ENCODE data around the gene RER1. TPM values are rescaled to one million over a fixed set of nuclear protein-coding genes. Genes with fewer than 3 reads are reported as not detected.

RER1 gene
- total RNA-seq, 3 donors from 2014 or later, result 58.3 to 75.1 (median 70.4) TPM

DNA sequence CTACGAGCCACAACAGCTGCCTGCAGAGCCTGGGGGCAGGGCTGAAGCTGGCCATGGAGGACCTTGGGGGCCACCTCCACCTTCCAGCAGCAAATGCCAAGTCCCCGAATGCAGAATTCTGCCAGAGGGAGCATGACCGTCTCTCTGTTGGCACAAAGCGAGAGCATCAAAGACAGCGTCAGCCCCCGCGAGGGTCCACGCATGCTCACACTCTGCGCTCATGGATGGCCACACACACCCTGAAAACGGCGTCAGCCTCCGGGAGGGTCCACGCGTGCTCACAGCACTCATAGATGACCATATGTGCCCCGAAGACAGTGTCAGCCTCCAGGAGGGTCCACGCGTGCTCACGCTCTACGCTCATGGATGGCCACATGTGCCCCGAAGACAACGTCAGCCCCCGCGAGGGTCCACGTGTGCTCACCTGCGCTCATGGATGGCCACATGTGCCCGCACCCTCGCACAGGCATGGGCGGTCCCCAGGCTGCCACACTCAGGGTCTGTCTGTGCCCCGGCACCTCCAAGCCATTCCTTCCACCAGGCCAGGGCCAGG is 46.8 kb upstream of the RER1 start:
- Histone ChIP-seq H3K4me3 (no peak overlapping the region), H3K9me3 (no peaks in the 10 kb centered on the region), H3K27ac (no peak overlapping the region), H3K36me3 (no peaks in the 10 kb centered on the region), H3K27me3 (no peaks in the 10 kb centered on the region), H3K4me1 (no peaks in the 10 kb centered on the region)
- intact Hi-C loops (cut with DNase I; ENCODE audit: low total_unique reads), result no loop called here
- TF ChIP-seq POLR2AphosphoS5 (IDR thresholded peaks at IDR 0.05) (no peak), CTCF (IDR thresholded peaks at IDR 0.05) (no peak), POLR2A (IDR thresholded peaks at IDR 0.05) (no peak)
- DNase-seq (ENCODE audit: low spot score in 2 of 2), result no peak

GRCh38 chr1:2345297-2346075 is 46.2 kb upstream of the RER1 start:
- no peak for DNase-seq (ENCODE audit: low spot score in 2 of 2)
- Histone ChIP-seq H3K27ac (no peak overlapping the region), H3K4me3 (no peak overlapping the region), H3K9me3 (no peaks in the 10 kb centered on the region), H3K4me1 (no peaks in the 10 kb centered on the region), H3K36me3 (no peaks in the 10 kb centered on the region), H3K27me3 (no peaks in the 10 kb centered on the region)
- TF ChIP-seq CTCF (IDR thresholded peaks at IDR 0.05) (no peak), POLR2A (IDR thresholded peaks at IDR 0.05) (no peak), POLR2AphosphoS5 (IDR thresholded peaks at IDR 0.05) (no peak)
- intact Hi-C loops (cut with DNase I; ENCODE audit: low total_unique reads), result no loop called here

DNA sequence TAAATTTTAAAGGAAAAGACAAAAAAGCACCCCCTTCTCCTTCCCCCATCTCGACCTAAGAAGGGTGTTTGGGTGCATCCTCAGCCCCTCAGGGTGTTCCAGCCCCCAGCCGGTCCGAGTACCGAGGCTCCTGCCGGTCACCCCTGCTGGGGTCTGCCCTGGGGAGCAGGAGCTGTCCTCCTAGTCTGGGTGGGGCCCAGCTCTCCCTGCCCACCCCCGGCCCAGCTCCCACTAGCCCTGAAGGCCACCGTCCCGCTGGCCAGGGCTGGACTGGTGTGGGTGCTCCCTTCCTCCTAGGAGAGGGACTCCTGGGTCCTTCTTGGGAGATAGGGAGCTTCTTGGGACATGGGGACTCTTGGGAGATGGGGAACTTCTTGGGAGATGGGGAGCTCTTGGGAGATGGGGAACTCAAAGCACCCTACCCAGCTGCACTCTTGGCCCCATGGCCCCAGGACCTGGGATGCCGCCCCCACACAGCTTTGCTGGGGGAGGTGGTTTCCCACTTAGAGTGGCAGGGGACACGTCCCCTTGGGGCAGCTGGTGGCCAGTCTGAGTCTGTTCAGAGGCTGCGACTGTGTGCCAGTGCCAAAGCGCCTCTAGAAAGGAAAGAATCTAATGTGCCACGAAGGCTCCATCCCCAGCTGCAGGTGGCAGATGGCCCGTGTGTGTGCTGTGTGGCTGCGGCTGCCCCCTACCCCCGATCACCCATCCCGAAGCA is 44.8 kb upstream of the RER1 start:
- Histone ChIP-seq H3K27ac (no peak overlapping the region), H3K9me3 (no peaks in the 10 kb centered on the region), H3K4me1 (no peaks in the 10 kb centered on the region), H3K36me3 (no peaks in the 10 kb centered on the region), H3K27me3 (no peaks in the 10 kb centered on the region), H3K4me3 (no peak overlapping the region)
- DNase-seq (ENCODE audit: low spot score in 2 of 2), result peak in 1 of 2 donors; percentile 36
- intact Hi-C loops (cut with DNase I; ENCODE audit: low total_unique reads), result no loop called here
- TF ChIP-seq POLR2A (IDR thresholded peaks at IDR 0.05) (no peak), CTCF (IDR thresholded peaks at IDR 0.05) (no peak), POLR2AphosphoS5 (IDR thresholded peaks at IDR 0.05) (no peak)

GRCh38 chr1:2347409-2347785 is 44.2 kb upstream of the RER1 start:
- no peak for TF ChIP-seq CTCF (IDR thresholded peaks at IDR 0.05)
- Histone ChIP-seq H3K27me3 (no peaks in the 10 kb centered on the region), H3K4me1 (no peaks in the 10 kb centered on the region), H3K36me3 (no peaks in the 10 kb centered on the region), H3K27ac (no peak overlapping the region), H3K9me3 (no peaks in the 10 kb centered on the region), H3K4me3 (no peak overlapping the region)
- DNase-seq (ENCODE audit: low spot score in 2 of 2), result peak in 1 of 2 donors; percentile 37
- intact Hi-C loops (cut with DNase I; ENCODE audit: low total_unique reads), result no loop called here

DNA sequence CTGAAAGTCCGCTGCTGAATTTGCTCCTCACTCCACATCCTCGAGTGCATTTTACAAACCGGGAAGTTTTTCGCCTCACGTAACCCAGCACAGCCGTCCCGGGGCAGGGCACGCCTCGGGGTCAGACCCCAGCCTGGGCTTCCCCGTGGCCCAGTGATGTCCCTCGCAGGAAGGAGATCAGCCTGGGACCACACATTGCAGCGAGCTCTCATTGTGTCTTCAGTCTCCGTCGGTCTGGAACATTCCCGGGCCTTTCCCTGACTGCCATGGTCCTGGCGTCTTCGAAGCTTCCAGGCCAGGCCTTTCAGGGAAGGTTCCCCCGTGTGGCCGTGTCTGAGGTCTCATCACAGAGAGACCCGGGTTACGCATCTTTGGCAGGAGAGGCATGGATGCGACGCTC is 43.7 kb upstream of the RER1 start:
- Histone ChIP-seq H3K27ac (no peak overlapping the region), H3K36me3 (no peaks in the 10 kb centered on the region), H3K27me3 (no peaks in the 10 kb centered on the region), H3K4me1 (no peaks in the 10 kb centered on the region), H3K9me3 (no peaks in the 10 kb centered on the region), H3K4me3 (no peak overlapping the region)
- TF ChIP-seq POLR2A (IDR thresholded peaks at IDR 0.05) (no peak), POLR2AphosphoS5 (IDR thresholded peaks at IDR 0.05) (no peak), CTCF (IDR thresholded peaks at IDR 0.05) (no peak)
- intact Hi-C loops (cut with DNase I; ENCODE audit: low total_unique reads), result no loop called here
- peak in 1 of 2 donors; percentile 37 for DNase-seq (ENCODE audit: low spot score in 2 of 2)

All from breast epithelium (tissue), 4 donors.